ENCODE measurements around the gene CASKIN2. TPM values are rescaled to one million over a fixed set of nuclear protein-coding genes. Genes with fewer than 3 reads are reported as not detected.
"Not testable (repeated sequence)": the region's sequence is repeated elsewhere in the genome, so short reads cannot be mapped to it uniquely, and the experiment has no call there.

CASKIN2 gene
- total RNA-seq, 1 experiment from 2014 or later = 6.0 TPM

DNA sequence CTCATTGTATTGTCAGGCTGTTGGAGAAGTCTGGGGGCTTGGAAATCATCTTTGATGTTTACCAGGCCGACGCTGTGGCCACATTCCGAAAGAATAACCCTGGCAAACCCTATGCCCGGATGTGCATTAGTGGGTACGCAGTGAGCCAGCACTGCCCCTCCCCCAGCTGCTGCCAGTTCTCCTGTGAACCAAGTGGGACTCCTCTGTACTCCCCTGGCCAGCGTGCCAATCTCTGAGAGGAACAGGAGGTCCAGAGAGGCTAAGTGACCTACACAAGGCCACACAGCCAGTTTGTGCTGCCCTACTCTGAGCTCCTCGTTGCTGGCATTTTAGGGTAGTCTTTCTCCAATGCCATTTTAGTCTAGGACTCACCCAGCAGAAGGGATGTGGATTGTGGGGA lies 8.3 kb upstream of the CASKIN2 start:
- DNase-seq (ENCODE audit: low read depth) = no peak

DNA sequence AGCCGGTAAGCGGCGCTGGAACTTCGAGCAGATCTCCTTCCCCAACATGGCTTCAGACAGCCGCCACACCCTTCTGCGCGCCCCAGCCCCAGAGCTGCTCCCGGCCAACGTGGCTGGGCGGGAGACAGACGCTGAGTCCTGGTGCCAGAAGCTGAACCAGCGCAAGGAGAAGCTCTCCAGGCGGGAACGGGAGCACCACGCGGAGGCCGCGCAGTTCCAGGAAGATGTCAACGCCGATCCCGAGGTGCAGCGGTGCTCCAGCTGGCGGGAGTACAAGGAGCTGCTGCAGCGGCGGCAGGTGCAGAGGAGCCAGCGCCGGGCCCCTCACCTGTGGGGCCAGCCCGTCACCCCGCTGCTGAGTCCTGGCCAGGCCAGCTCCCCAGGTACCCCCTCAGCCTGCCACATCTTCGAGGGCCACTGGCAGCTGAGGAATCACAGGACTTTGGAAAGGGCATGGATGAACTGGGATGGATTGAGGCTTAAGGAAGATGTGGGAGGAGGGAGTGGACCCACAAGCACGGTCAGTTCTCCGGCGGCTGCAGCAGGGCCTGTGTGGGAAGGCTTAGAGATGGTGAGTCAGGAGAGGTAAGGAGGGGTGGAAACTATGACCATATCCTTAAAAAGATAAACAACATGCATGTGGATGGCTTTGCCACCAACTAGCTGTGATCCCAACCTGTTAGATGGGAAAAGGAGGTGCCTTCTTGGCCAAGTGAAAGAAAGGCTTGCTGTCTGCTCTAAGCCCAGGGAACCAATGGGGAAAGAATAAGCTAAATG lies 6.8 kb upstream of the CASKIN2 start:
- no peak for DNase-seq (ENCODE audit: low read depth)

GRCh38 chr17:75521290-75521689 lies 6.0 kb upstream of the CASKIN2 start:
- DNase-seq (ENCODE audit: low read depth) = no peak

DNA sequence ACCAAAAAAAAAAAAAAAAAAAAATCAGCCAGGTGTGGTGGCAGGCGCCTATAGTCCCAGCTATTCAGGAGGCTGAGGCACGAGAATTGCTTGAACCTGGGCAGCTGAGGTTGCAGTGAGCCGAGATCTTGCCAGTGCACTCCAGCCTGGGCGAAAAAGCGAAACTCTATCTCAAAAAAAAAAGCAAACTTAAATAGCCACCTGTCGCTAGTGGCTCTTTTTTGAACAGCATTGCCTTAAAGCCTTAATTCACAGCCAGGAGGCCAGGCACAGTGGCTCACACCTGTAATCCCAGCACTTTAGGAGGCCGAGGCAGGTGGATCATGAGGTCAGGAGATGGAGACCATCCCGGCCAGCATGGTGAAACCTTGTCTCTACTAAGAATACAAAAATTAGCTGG lies 5.1 kb upstream of the CASKIN2 start:
- not testable (repeated sequence) for DNase-seq (ENCODE audit: low read depth)

GRCh38 chr17:75518983-75519537 lies 3.7 kb upstream of the CASKIN2 start:
- DNase-seq (ENCODE audit: low read depth) = no peak

- no peak for DNase-seq (ENCODE audit: low read depth)
These were observed 2.9 kb upstream of the CASKIN2 start for GRCh38 chr17:75518201-75518600.

GRCh38 chr17:75517297-75517865 lies 2.0 kb upstream of the CASKIN2 start:
- no peak for DNase-seq (ENCODE audit: low read depth)

DNA sequence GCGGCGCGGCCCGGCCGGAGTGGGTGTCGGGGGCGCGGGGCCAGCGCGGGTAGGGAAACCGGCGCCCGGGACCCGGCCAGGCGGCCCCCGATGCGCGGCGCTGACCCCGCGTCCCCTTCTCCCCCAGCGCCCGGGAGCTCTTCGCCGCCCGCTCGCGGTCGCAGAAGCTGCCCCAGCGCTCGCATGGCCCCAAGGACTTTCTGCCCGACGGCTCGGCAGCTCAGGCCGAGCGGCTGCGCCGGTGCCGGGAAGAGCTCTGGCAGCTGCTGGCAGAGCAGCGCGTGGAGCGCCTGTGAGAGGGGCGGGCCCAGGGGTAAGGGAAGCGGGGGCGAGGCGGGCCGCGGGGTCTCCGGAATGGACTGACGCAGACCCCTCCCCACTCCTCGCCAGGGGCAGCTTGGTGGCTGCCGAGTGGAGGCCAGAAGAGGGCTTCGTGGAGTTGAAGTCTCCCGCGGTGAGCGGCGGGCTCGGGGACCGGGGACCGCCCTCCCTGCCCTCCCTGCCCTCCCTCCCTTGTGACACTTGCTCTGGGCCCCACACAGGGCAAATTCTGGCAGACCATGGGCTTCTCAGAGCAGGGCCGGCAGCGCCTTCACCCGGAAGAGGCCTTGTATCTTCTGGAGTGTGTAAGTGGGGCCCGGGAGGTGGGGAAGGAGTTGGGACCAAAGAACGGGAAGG lies 1.4 kb upstream of the CASKIN2 start:
- peak; percentile 48 for DNase-seq (ENCODE audit: low read depth)

DNA sequence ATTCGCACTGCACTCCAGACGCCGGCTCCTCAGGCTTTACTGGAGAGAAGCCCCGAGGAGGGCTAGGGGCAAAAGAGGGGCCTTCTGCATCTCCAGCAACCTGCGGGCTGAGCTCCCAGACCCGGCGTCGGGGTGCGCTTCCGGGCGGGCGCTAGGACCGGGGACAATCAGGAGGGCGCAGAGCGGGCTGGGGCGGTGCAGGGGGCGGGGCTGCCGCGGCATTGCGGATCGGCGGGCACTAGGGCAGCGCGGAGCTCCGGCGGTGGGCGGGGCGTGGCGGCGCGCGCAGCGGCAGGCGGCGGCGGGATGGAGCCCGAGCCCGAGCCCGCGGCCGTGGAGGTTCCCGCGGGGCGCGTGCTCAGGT lies 900 bp upstream of the CASKIN2 start, which contains the start of gene TSEN54:
Gene TSEN54 (plus strand): TSS at position 274 of the 364 bp plus-strand sequence. CDS start 33 bp downstream, at position 307.
- DNase-seq (ENCODE audit: low read depth) = peak; percentile 96

- DNase-seq (ENCODE audit: low read depth) = peak; percentile 41
These were observed 330 bp downstream of the CASKIN2 start for GRCh38 chr17:75514919-75515495.

- DNase-seq (ENCODE audit: low read depth) = peak; percentile 75
These were observed 928 bp downstream of the CASKIN2 start for GRCh38 chr17:75514299-75514918.

GRCh38 chr17:75513641-75514000 lies 1.7 kb downstream of the CASKIN2 start:
- DNase-seq (ENCODE audit: low read depth) = no peak

GRCh38 chr17:75512926-75513640 lies 2.3 kb downstream of the CASKIN2 start:
- no peak for DNase-seq (ENCODE audit: low read depth)

- DNase-seq (ENCODE audit: low read depth) = no peak
These were observed 3.4 kb downstream of the CASKIN2 start for GRCh38 chr17:75511610-75512575.

- no peak for DNase-seq (ENCODE audit: low read depth)
These were observed 4.1 kb downstream of the CASKIN2 start for GRCh38 chr17:75511270-75511609.

DNA sequence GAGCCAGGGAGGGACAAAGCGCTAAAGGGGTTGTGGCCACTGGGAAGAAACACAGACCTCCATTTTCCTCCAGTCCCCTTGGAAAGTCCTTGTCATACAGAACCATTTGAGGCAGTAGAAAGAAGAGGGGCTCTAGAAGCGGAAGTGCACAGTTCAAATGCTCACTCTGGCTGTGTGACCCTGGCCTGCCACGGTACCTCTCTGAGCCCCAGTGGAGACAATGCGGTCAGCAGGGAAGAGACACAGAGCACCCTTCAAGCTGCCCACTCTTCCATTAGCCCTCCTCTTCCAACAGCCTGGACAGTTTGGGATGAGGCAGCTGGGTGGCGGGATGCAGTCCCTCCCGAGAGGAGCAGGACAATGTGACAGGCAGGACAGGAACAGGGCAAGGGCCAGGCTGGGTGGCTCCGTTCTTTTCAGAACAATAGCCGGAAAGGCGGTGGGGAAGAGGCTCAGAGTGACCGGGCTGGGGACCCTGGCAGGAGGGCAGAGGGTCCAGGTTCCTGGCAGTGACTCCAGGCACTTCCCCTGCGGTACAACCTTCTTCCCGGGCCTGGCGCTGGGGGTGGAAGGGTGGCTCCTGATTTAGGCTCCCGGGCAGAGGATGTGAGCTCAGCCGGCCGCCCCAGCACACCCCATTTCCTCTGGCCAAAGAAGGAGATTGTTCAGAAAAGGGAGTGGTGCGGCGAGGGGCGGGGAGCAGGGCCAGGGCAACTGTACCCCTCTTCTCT lies 5.6 kb downstream of the CASKIN2 start:
- DNase-seq (ENCODE audit: low read depth) = no peak

DNA sequence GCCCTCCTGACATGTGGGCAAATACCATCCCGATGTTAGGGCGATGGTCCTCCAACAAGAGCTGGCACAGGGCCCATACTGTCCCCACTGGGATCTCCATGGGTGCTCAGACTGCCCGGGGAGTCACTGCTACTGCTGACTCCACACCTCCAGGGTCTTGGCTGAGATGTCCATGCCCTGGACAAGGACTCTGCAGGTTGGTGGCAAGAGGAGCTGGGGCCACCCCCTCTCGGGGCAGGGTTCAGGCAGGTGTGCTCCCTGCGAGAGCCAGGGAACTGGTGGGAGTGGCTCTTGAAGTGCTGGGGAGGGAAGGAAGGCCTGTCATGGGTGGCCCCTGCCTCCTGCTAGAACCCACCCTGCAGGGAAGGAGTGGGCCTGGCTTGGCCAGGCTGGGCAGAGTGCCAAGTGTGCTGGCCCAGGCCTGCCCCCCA lies 6.4 kb downstream of the CASKIN2 start:
- DNase-seq (ENCODE audit: low read depth) = no peak

DNA sequence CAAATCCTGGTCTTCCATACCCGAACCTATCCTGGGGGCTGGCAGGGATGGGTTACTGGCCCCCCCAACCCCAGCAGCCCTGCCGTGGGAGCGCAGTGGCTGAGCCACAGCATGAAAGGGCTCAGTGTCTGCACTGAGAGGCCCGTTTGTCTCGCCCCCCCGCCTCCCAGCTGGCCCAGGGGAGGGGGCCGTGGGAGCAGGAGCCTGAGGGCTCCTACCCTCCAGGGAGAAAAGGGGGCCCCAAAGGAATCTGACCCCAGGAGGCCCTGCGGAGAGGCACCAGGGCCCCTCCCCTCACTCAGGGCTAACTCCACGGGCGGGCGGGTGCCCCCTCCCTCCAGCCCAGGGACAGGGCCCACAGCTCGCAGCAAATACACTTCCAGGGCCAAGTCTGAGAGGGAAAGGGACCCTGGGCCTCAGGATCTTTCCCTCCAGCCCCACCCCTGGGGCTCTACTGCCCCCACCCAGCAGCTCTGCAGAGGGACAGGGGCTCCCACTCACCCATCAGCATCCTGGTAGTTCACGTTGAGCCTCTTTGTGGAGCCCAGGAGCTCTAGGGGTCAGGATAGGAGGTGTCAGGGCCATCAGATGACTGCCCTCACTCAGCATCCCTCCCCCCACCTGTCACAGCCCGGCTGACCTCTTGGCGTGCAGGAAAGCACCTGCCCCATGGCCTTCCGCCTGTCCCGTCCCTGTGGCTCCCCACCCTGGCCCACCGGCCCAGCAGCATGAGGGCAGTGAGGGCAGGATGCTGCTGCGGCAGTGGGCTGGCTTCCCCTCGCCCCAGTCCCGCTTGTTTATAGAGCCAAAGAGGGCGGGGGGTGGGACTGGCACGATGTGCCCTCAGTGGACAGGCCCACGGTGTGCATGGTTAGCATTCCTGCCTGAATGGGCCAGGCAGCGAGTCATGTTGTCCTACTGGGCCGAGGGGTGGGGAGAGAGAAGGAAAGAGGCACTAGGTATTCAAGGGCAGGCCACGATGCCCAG lies 7.3 kb downstream of the CASKIN2 start:
- DNase-seq (ENCODE audit: low read depth) = no peak
